ENCODE data around the gene CPNE4.
"Not testable (repeated sequence)": the region's sequence is repeated elsewhere in the genome, so short reads cannot be mapped to it uniquely, and the experiment has no call there.

CPNE4 gene

GRCh38 chr3:132034486-132035464 lies at the start of gene CPNE4:
Gene CPNE4, minus strand, starts transcription at chr3:132035014.
- DNase-seq = peak; percentile 64

- DNase-seq = no peak
Observed at GRCh38 chr3:132083583-132084279, 48.9 kb upstream of the CPNE4 start.

- no peak for DNase-seq
Observed at GRCh38 chr3:132083159-132083558, 48.3 kb upstream of the CPNE4 start.

- no peak for DNase-seq
Observed at GRCh38 chr3:132079147-132079546, 44.3 kb upstream of the CPNE4 start.

- no peak for DNase-seq
Observed at GRCh38 chr3:132073771-132074170, 39.0 kb upstream of the CPNE4 start.

- DNase-seq = no peak
Observed at GRCh38 chr3:132071043-132071442, 36.2 kb upstream of the CPNE4 start.

GRCh38 chr3:132064114-132064513 lies 29.3 kb upstream of the CPNE4 start:
- no peak for DNase-seq

GRCh38 chr3:132062535-132062934 lies 27.7 kb upstream of the CPNE4 start:
- no peak for DNase-seq

GRCh38 chr3:132055872-132056271 lies 21.1 kb upstream of the CPNE4 start:
- DNase-seq = no peak

GRCh38 chr3:132047209-132047608 lies 12.4 kb upstream of the CPNE4 start:
- DNase-seq = no peak

- DNase-seq = not testable (repeated sequence)
Observed at GRCh38 chr3:132044874-132045273, 10.1 kb upstream of the CPNE4 start.

- DNase-seq = no peak
Observed at GRCh38 chr3:132042681-132043080, 7.9 kb upstream of the CPNE4 start.

- DNase-seq = no peak
Observed at GRCh38 chr3:132038198-132038825, 3.5 kb upstream of the CPNE4 start.

- no peak for DNase-seq
Observed at GRCh38 chr3:132037581-132037980, 2.8 kb upstream of the CPNE4 start.

GRCh38 chr3:132037056-132037455 lies 2.2 kb upstream of the CPNE4 start:
- no peak for DNase-seq

GRCh38 chr3:132034097-132034485 lies 723 bp downstream of the CPNE4 start:
- DNase-seq = no peak

GRCh38 chr3:132033471-132033870 lies 1.3 kb downstream of the CPNE4 start:
- no peak for DNase-seq

GRCh38 chr3:132032959-132033358 lies 1.9 kb downstream of the CPNE4 start:
- no peak for DNase-seq

- DNase-seq = peak; percentile 62
Observed at GRCh38 chr3:132029182-132029902, 5.5 kb downstream of the CPNE4 start.

- DNase-seq = no peak
Observed at GRCh38 chr3:132022914-132023313, 11.9 kb downstream of the CPNE4 start.

GRCh38 chr3:132020058-132020457 lies 14.8 kb downstream of the CPNE4 start:
- DNase-seq = no peak

- DNase-seq = no peak
Observed at GRCh38 chr3:132017137-132017536, 17.7 kb downstream of the CPNE4 start.
